HL-60 (cell line): ENCODE measurements around the gene PRDM10.

ENCODE experiments used
- DNase-seq, 2 experiments: peaks; one replicate each; pipeline ENCODE4 v3.0.0-alpha.2; 2010 to 2020; ENCODE audit warnings: low read depth in 1 of 2, low spot score in 1 of 2
- H3K27ac ChIP-seq: fragments of 250-450 bp; sonication (Bioruptor Pico); replicated peaks from 2 replicates; pipeline ENCODE4 v1.5.1; 2020; ENCODE audit warnings: mild to moderate bottlenecking, moderate library complexity
- H3K27me3 ChIP-seq: fragments of 250-450 bp; sonication (Bioruptor Pico); 2 replicates; pipeline ENCODE4 v1.5.1; 2021; ENCODE audit warnings: mild to moderate bottlenecking, moderate library complexity; ENCODE audit not compliant: insufficient read depth, poor library complexity, severe bottlenecking
- H3K4me3 ChIP-seq: replicated peaks from 2 replicates; pipeline ENCODE4 v1.5.1; 2011; ENCODE audit warnings: mild to moderate bottlenecking, control low read depth, low read length; ENCODE audit not compliant: insufficient read depth
- GABPA ChIP-seq: IDR thresholded peaks from 2 replicates; pipeline ENCODE4 v1.6.1; 2012; ENCODE audit warnings: low read depth
- POLR2AphosphoS5 ChIP-seq: IDR thresholded peaks from 2 replicates; pipeline ENCODE4 v1.6.1; 2012; ENCODE audit warnings: low read depth
- SPI1 ChIP-seq: IDR thresholded peaks from 2 replicates; pipeline ENCODE4 v1.6.1; 2012; ENCODE audit warnings: low read depth, mild to moderate bottlenecking, borderline replicate concordance
- TF ChIP-seq, protein P1 (sequence below): IDR thresholded peaks from one replicate; pipeline ENCODE4 v1.5.1; 2011; ENCODE audit warnings: low read length, control low read depth, inconsistent platforms; ENCODE audit not compliant: insufficient read depth
- TF ChIP-seq, protein P2 (sequence below): IDR thresholded peaks from 2 replicates; pipeline ENCODE4 v1.6.1; 2012; ENCODE audit warnings: low read depth; ENCODE audit not compliant: insufficient replicate concordance

PRDM10 gene

DNA sequence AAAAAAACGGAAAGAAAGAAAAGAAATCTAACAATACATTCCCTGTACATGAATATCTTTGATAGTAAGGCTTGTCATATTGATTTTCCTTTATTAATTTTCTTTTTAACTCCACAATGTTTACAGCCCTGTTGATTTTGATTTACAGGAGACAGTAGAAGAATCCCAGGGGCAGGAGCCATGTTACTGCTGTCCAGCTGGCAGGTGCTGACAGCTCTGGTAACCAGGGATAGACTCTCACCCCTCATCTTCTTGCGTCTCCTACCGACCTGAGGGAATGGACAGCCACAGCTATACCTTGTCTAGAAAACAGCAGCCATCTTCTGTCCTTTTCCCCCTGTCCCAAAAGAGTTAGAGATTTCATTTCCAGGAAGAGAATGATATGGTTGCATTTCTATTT, 37.4 kb downstream of the PRDM10 start:
- no peak overlapping the region for H3K27ac ChIP-seq
- TF ChIP-seq, protein P1, sequence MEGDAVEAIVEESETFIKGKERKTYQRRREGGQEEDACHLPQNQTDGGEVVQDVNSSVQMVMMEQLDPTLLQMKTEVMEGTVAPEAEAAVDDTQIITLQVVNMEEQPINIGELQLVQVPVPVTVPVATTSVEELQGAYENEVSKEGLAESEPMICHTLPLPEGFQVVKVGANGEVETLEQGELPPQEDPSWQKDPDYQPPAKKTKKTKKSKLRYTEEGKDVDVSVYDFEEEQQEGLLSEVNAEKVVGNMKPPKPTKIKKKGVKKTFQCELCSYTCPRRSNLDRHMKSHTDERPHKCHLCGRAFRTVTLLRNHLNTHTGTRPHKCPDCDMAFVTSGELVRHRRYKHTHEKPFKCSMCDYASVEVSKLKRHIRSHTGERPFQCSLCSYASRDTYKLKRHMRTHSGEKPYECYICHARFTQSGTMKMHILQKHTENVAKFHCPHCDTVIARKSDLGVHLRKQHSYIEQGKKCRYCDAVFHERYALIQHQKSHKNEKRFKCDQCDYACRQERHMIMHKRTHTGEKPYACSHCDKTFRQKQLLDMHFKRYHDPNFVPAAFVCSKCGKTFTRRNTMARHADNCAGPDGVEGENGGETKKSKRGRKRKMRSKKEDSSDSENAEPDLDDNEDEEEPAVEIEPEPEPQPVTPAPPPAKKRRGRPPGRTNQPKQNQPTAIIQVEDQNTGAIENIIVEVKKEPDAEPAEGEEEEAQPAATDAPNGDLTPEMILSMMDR = no peak
- no peak for TF ChIP-seq GABPA
- TF ChIP-seq, protein P2, sequence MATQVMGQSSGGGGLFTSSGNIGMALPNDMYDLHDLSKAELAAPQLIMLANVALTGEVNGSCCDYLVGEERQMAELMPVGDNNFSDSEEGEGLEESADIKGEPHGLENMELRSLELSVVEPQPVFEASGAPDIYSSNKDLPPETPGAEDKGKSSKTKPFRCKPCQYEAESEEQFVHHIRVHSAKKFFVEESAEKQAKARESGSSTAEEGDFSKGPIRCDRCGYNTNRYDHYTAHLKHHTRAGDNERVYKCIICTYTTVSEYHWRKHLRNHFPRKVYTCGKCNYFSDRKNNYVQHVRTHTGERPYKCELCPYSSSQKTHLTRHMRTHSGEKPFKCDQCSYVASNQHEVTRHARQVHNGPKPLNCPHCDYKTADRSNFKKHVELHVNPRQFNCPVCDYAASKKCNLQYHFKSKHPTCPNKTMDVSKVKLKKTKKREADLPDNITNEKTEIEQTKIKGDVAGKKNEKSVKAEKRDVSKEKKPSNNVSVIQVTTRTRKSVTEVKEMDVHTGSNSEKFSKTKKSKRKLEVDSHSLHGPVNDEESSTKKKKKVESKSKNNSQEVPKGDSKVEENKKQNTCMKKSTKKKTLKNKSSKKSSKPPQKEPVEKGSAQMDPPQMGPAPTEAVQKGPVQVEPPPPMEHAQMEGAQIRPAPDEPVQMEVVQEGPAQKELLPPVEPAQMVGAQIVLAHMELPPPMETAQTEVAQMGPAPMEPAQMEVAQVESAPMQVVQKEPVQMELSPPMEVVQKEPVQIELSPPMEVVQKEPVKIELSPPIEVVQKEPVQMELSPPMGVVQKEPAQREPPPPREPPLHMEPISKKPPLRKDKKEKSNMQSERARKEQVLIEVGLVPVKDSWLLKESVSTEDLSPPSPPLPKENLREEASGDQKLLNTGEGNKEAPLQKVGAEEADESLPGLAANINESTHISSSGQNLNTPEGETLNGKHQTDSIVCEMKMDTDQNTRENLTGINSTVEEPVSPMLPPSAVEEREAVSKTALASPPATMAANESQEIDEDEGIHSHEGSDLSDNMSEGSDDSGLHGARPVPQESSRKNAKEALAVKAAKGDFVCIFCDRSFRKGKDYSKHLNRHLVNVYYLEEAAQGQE = peak; percentile 93
- TF ChIP-seq SPI1 = no peak
- no peak for TF ChIP-seq POLR2AphosphoS5
- no peak for DNase-seq
- no peak overlapping the region for H3K4me3 ChIP-seq
- no peaks in the 10 kb centered on the region for H3K27me3 ChIP-seq

DNA sequence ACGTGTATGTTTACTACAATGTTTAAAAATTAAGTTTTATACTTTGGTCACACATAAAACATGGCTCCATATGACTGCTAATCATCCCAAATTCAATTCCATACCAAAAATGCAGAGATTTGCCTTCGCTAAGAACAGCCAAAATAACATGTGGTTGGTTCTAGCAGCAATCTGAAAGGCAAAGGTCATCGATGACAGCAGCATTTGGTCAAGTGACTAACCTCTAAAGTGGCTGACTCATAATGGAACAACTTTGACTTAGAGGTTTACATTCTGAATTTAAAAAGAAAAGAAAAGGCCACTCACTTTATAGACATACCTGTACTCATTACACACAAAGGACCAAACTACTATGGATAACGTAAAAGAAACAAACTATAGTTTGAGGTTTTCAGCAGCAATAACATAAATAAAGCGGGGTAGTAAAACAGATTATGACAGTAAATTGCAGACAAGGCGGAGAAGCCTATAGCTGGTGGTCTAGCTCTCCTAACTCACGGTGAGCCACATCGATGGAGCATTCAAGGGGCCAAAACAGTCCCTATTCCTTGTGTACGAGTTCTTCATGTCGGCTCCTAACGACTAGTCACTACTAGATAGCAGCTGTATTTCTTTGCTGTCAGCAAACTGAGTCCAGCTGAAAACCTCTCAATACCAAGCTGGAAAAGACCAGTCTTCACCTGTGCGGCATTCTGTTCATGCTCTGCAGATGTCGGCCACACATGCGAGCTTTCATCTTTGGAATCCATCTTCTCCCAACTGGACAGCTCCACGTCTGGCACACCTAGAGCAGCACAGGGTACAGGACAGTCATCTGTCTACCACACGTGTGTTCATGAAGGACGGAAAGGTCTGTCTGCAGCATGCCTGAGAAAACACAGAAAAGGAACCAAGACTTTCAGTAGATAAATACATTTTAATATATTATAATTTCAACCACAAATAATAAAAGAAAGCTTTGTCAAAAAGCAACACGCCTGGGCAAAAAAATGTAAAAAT, 42.1 kb downstream of the PRDM10 start:
- Histone ChIP-seq H3K27ac (no peak overlapping the region), H3K4me3 (no peak overlapping the region), H3K27me3 (no peaks in the 10 kb centered on the region)
- no peak for DNase-seq
- TF ChIP-seq GABPA = no peak
- TF ChIP-seq POLR2AphosphoS5 = no peak
- TF ChIP-seq, protein P1 = no peak
- TF ChIP-seq, protein P2 = no peak
- TF ChIP-seq SPI1 = no peak

DNA sequence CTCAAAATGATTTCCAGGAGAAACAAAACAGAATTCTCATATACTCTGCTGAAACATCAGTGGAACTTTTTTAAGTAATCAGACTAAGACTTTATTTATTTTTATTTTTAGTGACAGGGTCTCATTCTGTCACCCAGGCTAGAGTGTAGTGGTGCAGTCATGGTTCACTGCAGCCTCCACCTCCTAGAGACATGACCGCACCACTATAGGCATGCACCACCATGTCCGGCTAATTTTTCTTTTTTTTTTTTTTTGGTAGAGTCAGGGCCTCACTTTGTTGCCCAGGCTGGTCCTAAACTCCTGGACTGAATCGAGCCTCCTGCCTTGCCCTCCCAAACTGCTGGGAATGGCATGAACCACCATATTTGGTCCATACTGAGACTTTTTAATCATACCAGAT, 42.9 kb downstream of the PRDM10 start:
- no peak for DNase-seq
- Histone ChIP-seq H3K27ac (no peak overlapping the region), H3K27me3 (no peaks in the 10 kb centered on the region), H3K4me3 (no peak overlapping the region)
- no peak for TF ChIP-seq POLR2AphosphoS5
- TF ChIP-seq, protein P2 = no peak
- no peak for TF ChIP-seq GABPA
- TF ChIP-seq SPI1 = no peak
- TF ChIP-seq, protein P1 = no peak
